HG03378 (cell line): ENCODE data around the gene SLIT1.

Experiments
- ATAC-seq: cut with Tn5 transposase; IDR thresholded peaks from one replicate; pipeline ENCODE4 v1.9.1; 2021; ENCODE audit warnings: mild to moderate bottlenecking, moderate library complexity; ENCODE audit not compliant: unreplicated experiment

The SLIT1 gene

DNA sequence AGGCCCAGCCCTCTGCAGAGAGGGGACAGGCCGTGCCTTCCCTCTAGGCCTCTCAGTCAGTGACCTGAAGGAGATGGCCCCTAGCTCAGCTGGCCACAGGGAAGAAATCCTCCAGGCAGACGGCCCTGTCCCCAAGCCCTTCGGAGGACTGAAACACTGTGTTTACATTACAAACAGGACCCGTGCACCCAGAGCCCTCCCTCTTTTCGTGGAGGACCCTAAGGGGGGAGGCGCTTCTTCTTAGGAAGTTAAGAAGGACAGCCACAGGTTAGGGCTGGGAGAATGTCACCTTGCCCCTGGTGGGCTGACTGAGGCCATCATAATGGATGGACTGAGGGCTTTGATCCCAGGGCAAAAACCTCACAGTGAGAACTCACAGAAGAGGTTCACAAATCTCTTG, 154.9 kb downstream of the SLIT1 start:
- ATAC-seq: no peak

DNA sequence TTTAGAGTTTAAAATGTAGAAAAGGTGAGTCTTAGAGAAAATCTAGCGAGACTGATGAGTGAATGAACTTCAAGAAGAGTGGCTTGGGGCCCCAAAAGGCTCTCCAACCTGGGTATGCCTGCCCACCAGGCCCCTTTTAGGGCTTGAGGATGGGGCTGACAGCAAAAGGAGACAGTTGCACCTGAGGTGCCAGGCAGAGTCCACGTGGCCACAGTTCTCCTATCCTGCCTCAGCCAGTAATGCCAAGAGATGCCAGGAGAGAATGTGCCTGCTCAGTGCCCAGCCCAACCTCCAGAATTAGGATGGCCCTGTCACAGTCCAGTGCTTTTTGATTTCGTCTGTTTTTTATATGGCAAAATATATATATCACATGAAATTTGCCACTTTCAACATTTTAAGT, 156.5 kb downstream of the SLIT1 start:
- no peak for ATAC-seq

DNA sequence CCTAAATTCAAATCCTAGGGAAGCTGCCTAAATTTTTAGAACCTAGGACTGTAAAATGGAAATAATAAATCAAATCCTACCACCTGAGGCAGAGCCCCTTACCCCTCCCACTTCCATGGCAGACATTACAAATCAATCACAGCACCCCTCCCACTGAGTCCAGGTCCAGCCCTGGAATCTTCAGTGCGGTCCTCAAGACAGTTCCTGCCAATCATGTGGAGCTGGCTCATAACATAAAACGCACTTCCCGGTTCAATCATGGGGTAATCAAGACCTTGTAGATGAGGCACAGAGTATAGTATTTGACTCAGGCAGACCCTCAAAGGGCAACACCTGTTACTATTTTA, 157.0 kb downstream of the SLIT1 start:
- no peak for ATAC-seq

DNA sequence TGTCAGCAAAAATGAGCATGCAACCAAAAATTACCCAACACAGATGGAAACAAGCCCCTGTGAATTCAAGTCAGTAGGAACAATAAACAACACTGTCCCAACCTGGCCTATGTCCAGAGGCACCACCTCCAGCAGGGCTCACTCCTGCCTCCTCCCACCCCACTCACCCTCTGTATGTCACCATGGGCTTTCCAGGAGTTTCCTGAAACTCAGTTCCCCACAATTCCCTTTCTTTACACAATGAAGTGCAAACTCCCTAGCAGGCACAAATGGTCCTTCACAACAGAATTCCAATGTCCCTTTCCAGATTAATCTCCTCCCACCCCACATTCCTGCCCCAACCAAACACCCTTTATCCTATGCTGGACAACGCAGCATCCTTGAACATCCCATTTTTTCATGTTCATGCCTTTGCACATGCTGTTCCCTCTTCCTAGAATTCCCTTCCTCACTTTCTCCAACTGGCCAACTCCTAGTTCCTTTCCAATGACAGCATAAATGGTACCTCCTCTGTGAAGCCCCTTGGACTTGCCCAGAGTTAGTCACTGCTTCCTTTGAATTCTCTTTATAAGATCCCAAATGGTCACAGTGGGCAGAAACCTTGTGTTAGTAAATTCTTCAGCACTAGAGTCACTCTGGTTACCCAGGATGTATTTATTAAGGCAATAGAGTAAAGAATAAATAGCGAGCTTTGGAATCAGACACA, 157.5 kb downstream of the SLIT1 start:
- ATAC-seq: no peak

DNA sequence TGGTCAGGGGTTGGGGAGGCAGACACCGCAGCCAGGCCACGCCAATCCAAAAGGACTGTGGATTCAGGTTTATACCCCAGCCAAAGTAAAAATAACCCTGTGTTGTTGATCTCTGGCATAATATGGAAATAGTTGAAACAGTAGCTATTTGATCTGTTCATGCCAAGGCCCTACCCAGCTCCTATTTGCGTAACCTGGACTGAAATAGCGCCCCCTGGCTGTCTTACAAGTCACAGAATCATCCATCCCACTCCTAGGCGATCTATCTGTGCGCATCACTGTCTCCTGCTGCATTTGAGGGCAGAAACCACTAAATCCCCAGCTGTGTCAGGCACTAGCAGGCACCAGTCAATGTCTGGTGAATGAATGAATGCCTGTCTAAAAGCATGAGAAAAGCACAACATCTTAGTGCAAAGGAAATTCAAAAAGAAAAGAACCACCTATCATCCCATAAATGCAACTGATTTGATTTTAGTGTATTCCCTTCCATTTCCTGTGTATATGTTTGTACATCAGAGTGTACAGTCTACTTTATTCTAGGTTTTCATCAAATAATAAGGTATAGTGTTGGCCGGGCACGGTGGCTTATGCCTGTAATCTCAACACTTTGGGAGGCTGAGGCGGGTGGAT, 160.0 kb downstream of the SLIT1 start:
- ATAC-seq: no peak

DNA sequence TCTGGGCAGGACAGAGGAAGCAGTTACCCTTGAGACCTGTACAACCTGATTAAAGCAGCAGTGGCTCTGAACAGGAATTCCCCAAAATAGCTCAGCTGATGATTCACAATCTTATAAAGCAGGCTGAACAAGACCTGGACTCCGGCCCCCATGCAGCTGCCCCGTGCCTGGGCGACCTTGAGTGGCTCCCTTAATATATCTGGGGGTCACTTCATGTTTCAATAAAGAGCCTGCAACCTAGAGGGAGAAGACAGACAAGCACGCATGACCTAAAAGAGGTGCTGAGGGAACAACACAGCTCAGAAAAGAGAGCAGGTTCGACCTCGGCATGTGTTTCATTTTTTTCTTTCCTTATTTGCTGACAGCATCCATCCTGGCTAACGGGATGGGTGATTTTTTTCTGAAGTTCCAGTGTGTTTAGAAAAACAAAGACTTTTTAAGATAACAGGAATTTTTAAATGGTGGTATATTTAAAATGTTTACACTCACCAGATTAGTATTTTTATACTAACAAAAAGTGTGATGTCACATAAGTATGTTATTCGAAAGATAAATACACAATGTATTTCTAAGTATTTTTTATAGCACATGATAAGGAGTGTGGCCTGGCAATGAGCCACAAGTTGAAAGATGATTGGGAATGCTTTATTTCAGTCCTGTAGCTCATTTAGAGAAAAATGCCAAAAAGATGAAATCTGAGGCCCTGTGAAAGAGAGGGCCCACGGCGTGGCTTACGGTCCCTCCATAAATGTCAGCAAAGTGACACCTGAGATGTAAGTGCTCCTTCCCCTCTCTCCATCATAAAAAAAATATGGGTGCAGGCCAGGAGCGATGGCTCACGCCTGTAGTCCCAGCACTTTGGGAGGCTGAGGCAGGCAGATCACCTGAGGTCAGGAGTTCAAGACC, 161.3 kb downstream of the SLIT1 start:
- ATAC-seq: no peak

DNA sequence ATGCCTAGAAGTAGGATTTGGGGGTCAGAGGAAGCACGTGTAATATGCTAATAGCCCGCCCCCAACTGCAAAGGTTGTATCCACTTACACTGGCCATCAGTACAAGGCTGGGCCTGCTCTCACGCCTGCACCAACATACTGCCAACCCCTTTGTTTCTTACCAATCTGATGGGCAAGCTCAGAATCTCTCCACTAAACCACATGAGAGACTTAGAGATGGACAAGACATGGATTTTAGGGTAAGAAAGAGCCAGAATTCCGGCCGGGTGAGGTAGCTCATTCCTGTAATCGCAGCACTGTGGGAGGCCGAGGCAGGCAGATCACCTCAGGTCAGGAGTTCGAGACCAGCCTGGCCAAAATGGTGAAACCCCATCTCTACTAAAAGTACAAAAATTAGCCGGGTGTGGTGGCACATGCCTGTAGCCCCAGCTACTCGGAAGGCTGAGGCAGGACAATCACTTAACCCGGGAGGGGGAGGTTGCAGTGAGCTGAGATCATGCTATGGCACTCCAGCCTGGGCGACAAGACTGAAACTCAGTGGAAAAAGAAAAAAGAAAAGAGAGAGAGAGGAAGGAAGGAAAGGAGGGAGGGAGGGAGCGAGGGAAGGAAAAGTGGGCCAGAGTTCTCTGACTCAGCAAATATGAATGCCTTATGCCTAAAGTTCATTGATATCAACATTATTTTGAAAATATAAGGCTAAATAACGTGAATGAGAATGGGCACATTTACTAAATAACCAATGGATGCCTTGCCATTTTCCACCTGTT, 162.2 kb downstream of the SLIT1 start:
- ATAC-seq: no peak

DNA sequence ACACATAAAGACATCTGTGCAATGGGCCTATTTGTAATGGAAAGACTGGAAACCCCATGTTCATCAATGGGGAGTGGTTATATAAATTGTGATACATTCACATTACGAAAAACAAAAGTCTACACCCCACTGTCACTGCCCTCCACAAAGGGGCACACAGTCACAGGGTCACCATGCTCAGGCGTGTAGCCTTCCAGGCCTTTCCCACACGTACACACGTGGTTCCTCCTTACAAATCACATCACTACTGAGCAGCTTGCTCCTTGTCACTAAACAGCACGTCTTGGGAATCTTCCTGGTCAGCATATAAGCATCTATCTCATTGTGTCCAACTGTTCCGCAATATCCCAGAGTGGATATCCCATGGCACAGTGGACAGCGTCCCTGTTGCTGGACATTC, 163.1 kb downstream of the SLIT1 start:
- ATAC-seq: no peak

DNA sequence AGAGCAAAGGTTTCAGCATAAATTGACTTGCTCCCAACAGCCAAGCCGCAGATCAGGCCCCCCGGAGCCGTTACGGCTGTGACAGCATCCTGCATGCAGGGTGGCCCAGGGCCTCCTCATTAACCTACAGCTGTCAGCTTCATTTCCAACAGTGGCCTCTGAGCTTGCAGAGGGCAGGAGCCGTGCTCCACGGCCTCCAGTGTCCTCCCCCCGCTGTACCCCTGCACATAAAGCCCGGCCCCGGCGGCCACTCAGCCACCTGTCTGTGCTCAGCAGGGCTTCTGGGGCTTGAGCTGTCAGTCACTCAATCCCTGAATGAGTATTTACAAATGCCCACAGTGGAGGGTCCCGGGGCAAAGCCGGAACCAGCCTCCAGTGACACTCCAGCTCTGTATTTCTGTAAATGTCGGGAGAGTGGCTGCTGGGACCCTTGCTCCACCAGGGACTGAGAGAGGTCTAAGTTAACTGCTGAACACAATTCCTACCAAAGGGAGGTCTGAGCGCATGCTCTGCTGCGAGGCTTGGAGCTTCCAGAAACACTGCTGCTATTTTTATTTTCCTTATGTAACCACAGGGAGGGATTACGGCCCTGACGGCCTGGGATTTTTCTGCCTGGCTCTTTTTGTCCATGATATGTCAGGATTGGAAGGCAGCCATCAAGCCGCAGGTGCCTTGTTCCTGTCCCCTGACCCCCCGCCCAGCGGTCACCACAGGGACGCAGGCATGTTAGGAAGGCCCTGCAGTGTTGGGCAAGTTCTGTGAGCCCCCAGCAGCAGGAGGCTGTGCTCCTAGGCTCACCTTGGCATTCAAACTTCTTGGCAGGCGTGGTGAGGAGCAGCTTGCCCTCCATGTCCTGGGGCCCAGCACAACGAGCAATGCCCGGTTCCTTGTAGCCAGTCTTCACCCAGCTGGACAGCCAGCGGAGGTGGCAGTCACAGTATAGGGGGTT, 165.0 kb downstream of the SLIT1 start:
- no peak for ATAC-seq

DNA sequence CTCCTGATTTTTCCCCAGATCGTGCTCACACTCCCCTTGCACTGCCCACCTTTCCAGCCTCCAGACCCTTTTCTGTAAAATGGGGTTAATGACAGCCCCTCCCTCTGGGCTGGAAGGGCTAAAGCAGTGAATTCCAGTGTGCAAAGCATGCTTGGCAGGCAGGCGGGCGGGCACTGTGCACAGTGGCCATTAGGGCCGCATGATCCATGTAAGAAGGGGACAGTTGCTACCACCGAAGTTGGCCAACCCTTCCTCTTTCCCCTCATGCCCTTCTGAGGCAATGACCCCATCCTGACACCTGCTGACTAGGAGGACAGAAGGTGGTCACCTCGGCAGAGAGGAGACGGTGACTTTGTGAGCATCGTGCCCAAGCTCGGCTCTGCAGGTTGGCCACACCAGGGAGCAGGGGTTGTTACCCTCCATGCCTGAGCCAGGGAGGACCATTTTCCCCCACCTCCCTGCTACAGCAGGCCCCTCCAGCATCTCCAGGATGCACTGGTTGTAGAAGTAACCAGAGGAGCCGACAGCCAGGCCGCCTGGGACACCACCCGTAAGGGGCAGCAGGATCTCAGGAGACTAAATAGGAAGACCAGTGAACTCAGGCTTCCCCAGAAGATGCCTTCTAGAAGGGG, 166.4 kb downstream of the SLIT1 start:
- ATAC-seq: no peak

DNA sequence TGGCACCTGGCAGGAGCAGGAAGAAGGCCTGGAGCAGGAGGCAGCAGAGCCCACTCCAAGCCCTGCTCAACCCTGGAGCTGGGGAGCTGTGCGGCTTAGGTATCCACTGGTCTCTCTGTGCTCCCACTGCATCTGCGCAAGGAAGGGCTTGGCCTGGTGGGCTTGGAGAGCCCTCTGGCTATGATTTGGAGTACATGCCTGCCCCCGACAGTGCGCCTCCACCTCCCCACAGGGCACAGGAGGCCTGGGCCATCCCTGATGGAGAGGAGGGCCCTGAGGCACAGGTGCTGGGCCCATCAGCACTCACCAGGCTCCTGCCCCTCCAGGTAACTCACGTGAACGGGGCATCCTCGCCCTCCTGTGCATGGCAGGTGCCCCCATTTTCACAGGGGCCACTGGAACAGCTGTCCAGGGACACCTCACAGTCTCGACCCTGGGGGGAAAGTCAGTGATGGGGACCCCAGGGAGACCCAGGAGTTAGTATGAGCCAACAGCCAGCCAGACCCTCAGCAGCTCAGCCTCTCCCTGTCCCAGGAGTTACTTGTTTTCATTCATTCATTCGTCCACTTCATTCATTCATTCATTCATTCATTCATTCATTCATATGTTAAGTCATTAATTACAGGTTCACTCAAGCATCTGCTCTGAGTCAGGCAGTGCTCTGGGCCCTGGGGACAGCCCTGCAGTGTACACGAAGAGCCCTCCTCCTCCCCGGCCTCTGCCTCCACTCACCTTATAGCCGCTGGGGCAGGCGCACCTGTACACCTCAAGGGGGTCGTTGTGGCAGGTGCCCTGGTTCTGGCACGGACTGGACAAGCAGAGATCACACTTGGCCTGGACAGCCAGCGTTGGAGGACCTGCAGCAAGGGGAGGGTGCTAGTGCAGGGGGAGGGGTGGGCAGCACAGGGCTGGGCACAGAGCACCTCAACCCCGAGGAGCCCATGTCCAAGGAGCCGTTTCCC, 167.2 kb downstream of the SLIT1 start:
- no peak for ATAC-seq

DNA sequence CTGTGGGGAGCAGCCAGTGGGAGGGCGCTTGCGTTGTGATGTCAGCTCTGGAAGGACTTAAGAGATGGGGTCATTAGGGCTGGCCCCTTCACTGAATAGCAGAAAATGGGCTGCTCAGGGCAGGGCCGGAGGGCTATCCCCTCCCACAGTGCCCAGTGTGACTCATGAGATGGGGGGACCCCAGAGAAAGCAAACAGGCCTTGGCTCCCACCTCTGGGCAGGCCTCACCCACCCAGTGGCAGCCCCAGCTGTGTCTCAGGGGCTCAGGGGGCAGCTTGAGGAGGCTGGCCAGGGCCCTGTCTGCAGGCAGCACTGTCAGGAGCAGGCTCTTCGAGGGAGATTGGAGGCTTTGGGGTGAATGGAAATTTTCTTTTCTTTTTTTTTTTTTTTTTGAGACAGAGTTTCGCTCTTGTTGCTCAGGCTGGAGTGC, 168.3 kb downstream of the SLIT1 start:
- no peak for ATAC-seq

DNA sequence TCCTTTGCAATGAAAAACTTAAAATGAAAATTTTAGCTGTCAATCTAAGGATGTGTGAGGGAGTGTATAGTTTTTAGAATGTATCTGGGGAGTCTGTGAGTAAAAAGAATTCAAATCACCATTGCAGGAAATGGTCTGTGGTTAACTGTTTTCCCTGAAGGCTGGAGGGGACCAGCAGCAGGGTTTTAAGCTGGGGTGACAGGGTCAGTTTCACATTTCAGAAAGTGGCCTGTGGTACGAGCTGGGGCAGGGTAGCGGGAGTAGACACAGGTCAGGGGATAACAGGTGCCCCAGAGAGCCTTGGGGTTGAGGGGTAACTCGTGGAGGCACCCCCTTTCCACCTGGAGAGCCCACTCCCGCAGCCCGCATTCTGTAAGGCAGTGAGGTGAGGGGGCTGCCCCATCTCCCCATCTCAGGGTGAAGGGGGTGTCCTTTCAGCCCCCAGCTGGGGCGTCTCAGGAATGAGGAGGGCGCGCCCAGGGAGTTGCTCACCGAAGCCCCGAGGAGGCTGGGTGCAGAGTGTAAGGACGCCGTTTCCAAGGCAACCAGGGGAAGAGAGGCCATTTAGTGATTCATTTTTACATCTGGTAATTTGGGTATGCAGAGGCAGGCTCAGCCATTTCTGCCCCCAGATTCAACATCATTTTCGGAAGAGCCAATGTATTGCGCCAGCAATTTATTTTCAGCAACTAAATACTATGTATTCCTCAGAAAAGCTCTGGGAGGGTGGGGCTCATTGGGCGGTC, 168.9 kb downstream of the SLIT1 start:
- ATAC-seq: peak; percentile 68

DNA sequence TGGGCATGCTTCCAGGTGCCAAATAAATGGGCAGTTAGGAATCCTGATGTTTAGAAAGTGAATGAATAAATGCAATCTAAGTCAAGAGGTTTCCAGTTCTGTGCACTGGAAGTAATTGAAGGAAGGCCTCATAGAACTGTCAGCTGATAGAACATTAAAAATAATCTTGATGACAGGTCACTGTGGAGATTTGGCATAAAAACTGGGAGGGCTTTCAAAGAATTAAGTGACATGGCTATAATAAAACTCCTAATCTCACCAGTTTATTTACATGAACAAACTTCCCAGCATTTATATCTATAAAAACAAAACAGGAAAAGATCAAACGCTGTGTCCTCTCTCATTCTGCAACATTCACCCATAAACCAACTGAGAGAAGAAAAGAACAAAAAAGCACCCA, 170.5 kb downstream of the SLIT1 start:
- ATAC-seq: no peak

DNA sequence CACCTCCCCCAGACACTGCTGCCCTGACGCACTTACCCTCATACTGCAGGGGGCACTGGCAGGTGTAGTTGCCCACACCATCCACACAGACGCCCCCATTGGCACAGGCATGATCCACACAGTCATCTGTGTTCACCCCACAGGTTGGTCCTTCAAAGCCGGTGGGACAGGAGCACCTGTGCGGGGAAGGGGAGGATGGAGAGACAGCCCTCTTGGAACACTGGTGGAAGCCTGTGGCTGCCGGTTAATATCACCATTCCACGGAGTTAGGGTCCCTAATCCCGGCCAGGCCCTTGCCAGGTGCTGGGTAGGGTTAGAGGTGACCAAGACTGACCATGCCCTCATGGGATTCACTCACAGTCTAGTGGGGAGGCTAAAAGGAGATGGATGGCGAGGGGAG, 171.8 kb downstream of the SLIT1 start:
- no peak for ATAC-seq

DNA sequence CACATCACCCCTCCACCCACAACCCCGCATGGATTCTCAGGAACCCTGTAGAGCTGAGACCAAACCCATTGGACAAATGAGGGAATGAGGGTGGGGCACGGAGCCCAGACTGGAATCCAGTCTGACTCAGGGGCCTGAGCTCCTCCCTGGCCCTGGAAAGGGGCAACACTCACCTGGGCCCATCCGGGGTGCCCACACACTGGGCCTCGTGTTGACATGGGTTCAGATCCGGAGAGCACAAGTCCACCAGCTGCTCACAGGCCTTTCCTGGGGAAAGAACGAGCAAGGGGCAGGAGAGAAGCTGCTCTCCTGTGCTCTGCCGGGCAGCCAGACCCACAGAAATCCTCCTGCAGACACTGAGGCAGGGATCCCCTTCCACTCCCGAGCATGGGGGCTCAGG, 172.2 kb downstream of the SLIT1 start:
- no peak for ATAC-seq

DNA sequence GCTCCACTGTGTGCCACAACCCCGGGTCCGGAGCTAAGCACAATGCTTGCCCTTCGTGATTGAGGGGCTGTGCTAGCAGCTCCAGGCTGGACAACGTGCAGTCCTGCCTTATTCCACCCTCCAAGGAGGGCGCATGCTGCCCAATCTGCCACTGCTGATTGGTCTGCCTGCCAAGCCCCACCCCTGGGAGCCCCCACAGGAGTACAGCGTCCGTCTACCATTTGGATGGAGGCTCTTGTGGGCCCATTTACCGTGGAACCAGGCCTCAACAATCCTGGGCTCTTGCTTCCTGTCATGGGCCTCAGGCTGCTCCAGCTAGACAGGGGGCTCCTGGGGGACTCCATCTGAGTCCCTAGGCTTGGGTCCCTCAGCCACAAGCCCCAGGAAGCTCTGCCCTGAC, 173.3 kb downstream of the SLIT1 start:
- no peak for ATAC-seq

DNA sequence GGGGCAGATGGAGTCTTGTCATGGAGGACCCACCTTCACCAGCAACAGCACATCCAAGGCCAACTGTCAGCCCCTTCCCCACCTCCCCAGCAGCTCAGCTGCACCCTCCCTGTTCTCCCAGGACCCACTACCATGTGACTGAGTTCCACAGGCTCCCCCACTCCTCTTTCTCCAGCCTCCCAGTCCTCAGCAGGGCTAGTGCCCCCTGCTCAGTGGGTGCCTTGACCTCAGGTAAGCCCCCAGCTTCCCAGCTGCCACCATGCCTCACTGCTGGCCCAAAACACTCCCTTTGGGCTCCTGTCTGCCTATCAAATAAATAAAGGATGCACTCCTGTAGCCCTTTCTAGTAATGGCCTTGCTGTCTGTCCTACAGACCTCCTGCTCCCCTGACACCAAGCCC, 174.4 kb downstream of the SLIT1 start:
- ATAC-seq: no peak
